A673 (cell line): Measurements from ENCODE around the gene DLGAP1. TPM values are rescaled to one million over a fixed set of nuclear protein-coding genes. Genes with fewer than 3 reads are reported as not detected.

Experiments
- BruUV-seq: library from RNA; stranded (reverse); fragments of 400-500 nt; replicated peaks from 2 replicates; lab custom pipeline; 2021; lab: Mats Ljungman, UMichigan
- CTCF ChIA-PET: fragments of 300-600 bp; sonication (Branson Sonifier 250); formaldehyde crosslinking; loops from one replicate; lab custom pipeline; 2022; ENCODE audit warnings: antibody characterized with exemption; lab: Charles Lee
- POLR2A ChIA-PET: fragments of 300-600 bp; sonication (Branson Sonifier 250); formaldehyde crosslinking; loops from one replicate; lab custom pipeline; 2022; ENCODE audit warnings: antibody characterized with exemption; ENCODE audit not compliant: low non-redundant PET; lab: Charles Lee
- DNase-seq: peaks from one replicate; pipeline ENCODE4 v3.0.0-alpha.2; 2015; ENCODE audit warnings: low spot score
- H3K27ac ChIP-seq: fragments of 200-600 bp; sonication (generic); 2 replicates; pipeline ENCODE4 v1.5.1; 2016; ENCODE audit warnings: mixed run types, low read depth, mild to moderate bottlenecking, mixed read lengths, antibody characterized with exemption, low read length; ENCODE audit not compliant: poor library complexity, severe bottlenecking
- H3K27me3 ChIP-seq: fragments of 200-600 bp; sonication (generic); replicated peaks from 2 replicates; pipeline ENCODE4 v1.6.1; 2017; ENCODE audit warnings: mixed run types, low read depth, mild to moderate bottlenecking, mixed read lengths, antibody characterized with exemption, low read length; ENCODE audit not compliant: insufficient read depth, poor library complexity
- H3K36me3 ChIP-seq: fragments of 200-600 bp; sonication (generic); 2 replicates; pipeline ENCODE4 v1.6.1; 2016; ENCODE audit warnings: mixed run types, mild to moderate bottlenecking, mixed read lengths, antibody characterized with exemption, low read length; ENCODE audit not compliant: insufficient read depth, poor library complexity, severe bottlenecking
- H3K4me1 ChIP-seq: fragments of 200-600 bp; sonication (generic); 2 replicates; pipeline ENCODE4 v1.6.1; 2017; ENCODE audit warnings: mixed run types, mild to moderate bottlenecking, mixed read lengths, antibody characterized with exemption, low read length; ENCODE audit not compliant: insufficient read depth, poor library complexity, severe bottlenecking
- H3K4me3 ChIP-seq: fragments of 200-600 bp; sonication (generic); 2 replicates; pipeline ENCODE4 v1.5.1; 2016; ENCODE audit warnings: low read depth, mixed run types, mild to moderate bottlenecking, mixed read lengths, low read length; ENCODE audit not compliant: poor library complexity, severe bottlenecking
- H3K9me3 ChIP-seq: fragments of 200-600 bp; sonication (generic); 2 replicates; pipeline ENCODE4 v1.6.1; 2016; ENCODE audit warnings: mixed run types, low read depth, mild to moderate bottlenecking, mixed read lengths, antibody characterized with exemption, low read length; ENCODE audit not compliant: poor library complexity, severe bottlenecking
- EZH2 ChIP-seq: fragments of 200-600 bp; sonication (generic); IDR thresholded peaks from 2 replicates; pipeline ENCODE4 v1.6.1; 2017; ENCODE audit warnings: borderline replicate concordance, low read depth, mild to moderate bottlenecking, mixed read lengths, antibody characterized with exemption, low read length; ENCODE audit not compliant: poor library complexity, severe bottlenecking
- intact Hi-C: fragments of 100-400 bp; cut with micrococcal nuclease; formaldehyde crosslinking; loops from one replicate; pipeline ENCODE4 v1.10.0; 2022; ENCODE audit not compliant: unreplicated experiment
- total RNA-seq: library from RNA; stranded (reverse); gene quantifications from 2 replicates; pipeline ENCODE4 v1.2.3, GENCODE V29; 2021
- TF ChIP-seq, protein P1 (sequence below): fragments of 300-800, 200-600 bp; sonication (generic); conservative IDR thresholded peaks from 2 replicates; pipeline ENCODE4 v1.5.1; 2017; ENCODE audit warnings: low read depth, mild to moderate bottlenecking, antibody characterized with exemption, low read length, moderate library complexity, mixed read lengths

Gene DLGAP1
- total RNA-seq, 1 experiment from 2014 or later = 135 TPM

DNA sequence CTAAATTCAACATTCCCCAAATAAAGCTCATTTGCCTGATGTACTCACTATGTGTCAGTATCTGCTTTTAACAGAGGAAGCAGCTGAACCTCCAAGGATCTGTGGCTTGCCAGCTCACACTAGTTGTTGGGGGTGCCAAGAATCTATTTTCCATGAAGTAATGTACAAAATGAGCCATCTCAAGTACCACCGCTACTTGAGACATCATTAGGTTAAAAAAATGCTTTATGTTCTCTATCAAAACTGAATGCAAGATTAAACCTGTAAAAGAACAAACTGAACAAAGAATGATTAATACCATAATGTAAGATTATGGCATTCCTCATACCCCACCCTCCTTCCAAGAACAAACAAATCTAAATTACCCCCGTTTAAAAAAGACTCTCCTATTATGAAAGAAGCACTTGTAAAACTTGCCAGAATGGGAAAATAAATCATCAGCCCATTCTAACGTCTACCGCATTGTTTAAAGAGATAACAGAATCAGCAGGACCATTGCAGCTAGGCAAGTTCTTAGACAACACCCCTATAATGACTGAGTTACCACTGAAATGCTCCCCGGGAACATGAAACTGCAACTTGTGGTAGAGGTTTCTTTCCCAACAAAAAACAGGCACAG is 471.6 kb downstream of the DLGAP1 start:
- intact Hi-C loops = no loop called here
- peak overlapping the region; percentile 20 for H3K27ac ChIP-seq

DNA sequence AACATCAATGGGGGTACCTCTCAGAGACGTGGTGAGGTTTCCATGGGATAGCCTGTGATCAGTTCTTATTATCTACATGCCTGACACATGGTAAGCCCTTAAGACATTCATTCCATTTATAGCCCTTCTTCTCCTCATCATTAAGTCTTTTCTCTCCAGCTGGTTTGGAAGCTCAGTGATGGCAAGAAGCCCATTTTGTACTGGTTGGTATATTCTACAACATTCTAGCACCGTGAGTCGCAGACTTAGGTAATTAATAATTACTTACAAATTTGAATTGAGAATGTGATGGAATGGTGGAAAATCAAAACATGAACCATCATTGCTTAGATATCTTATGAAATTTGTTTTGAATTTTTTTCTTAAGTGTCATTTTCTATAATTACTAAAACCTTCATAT is 472.6 kb downstream of the DLGAP1 start:
- POLR2A ChIA-PET = interaction anchor here (0.7 kb wide), 1 partner anchor 1325 kb away, joined by 4 read pairs; no protein-coding TSS in a partner anchor
- BruUV-seq = no TSS peak
- no peak overlapping the region for H3K4me3 ChIP-seq
- intact Hi-C loops = no loop called here
- no peak overlapping the region for H3K27ac ChIP-seq
- no peaks in the 10 kb centered on the region for H3K27me3 ChIP-seq
- H3K9me3 ChIP-seq = peaks cover 11% of the 10 kb centered on the region
- TF ChIP-seq, protein P1, sequence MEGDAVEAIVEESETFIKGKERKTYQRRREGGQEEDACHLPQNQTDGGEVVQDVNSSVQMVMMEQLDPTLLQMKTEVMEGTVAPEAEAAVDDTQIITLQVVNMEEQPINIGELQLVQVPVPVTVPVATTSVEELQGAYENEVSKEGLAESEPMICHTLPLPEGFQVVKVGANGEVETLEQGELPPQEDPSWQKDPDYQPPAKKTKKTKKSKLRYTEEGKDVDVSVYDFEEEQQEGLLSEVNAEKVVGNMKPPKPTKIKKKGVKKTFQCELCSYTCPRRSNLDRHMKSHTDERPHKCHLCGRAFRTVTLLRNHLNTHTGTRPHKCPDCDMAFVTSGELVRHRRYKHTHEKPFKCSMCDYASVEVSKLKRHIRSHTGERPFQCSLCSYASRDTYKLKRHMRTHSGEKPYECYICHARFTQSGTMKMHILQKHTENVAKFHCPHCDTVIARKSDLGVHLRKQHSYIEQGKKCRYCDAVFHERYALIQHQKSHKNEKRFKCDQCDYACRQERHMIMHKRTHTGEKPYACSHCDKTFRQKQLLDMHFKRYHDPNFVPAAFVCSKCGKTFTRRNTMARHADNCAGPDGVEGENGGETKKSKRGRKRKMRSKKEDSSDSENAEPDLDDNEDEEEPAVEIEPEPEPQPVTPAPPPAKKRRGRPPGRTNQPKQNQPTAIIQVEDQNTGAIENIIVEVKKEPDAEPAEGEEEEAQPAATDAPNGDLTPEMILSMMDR = no peak
- TF ChIP-seq EZH2 = no peak
- no peak for DNase-seq
- H3K36me3 ChIP-seq = no peaks in the 10 kb centered on the region
- H3K4me1 ChIP-seq = peaks cover 28% of the 10 kb centered on the region
- CTCF ChIA-PET = no interaction called here

More for the DNA sequence above, 471.6 kb downstream of the DLGAP1 start:
- peaks cover 28% of the 10 kb centered on the region for H3K4me1 ChIP-seq
- TF ChIP-seq, protein P1 = no peak
- TF ChIP-seq EZH2 = no peak
- H3K9me3 ChIP-seq = peaks cover 10% of the 10 kb centered on the region
- POLR2A ChIA-PET = no interaction called here
- H3K4me3 ChIP-seq = no peak overlapping the region
- no peaks in the 10 kb centered on the region for H3K27me3 ChIP-seq
- no peaks in the 10 kb centered on the region for H3K36me3 ChIP-seq
- BruUV-seq = no TSS peak
- peak; percentile 69 for DNase-seq
- CTCF ChIA-PET = interaction anchor here (1.7 kb wide), 1 partner anchor 12 kb away, joined by 8 read pairs; no protein-coding TSS in a partner anchor

DNA sequence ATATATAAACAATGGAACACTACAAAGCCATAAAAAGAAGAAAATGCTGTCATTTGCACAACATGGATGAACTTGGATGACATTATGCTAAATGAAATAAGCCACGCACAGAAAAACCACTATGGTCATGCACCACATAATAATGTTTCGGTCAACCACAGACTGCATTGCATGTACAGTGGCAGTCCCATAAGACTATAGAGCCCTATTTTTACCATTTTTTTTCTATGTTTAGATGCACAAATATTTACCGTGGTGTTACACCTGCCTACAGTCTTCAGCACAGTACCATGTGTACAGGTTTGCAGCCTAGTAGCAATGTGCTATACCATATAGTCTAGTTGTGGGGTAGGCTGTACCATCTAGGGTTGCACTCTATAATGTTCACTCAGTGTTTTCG is 476.1 kb downstream of the DLGAP1 start:
- Histone ChIP-seq H3K27me3 (no peaks in the 10 kb centered on the region), H3K36me3 (no peaks in the 10 kb centered on the region), H3K27ac (no peak overlapping the region), H3K9me3 (peaks cover 11% of the 10 kb centered on the region), H3K4me1 (peaks cover 17% of the 10 kb centered on the region), H3K4me3 (no peak overlapping the region)
- BruUV-seq = no TSS peak
- intact Hi-C loops = no loop called here
- no peak for DNase-seq
- no peak for TF ChIP-seq EZH2
- TF ChIP-seq, protein P1 = no peak
- ChIA-PET POLR2A (no interaction called here), CTCF (no interaction called here)
